Thoracic aorta (tissue), 2 donors: ENCODE measurements around the gene TLE1. TPM values are rescaled to one million over a fixed set of nuclear protein-coding genes. Genes with fewer than 3 reads are reported as not detected.

Source experiments
- ATAC-seq: fragments of 150-250 bp; one replicate; pipeline ENCODE4 v1.8.0; 2017; ENCODE audit warnings: low read depth; ENCODE audit not compliant: insufficient number of reproducible peaks, low FRiP score
- DNase-seq: peaks from one replicate; pipeline ENCODE4 v3.0.0-alpha.2; 2020; ENCODE audit warnings: low spot score
- H3K27ac ChIP-seq, 2 donors: fragments of 200-600 bp; sonication (generic); 1 replicate in 1 of 2; 2 replicates in 1 of 2; pipeline ENCODE4 v1.5.1; 2016; ENCODE audit warnings: mild to moderate bottlenecking in 2 of 2, moderate library complexity in 2 of 2
- H3K27me3 ChIP-seq: fragments of 200-600 bp; sonication (generic); replicated peaks from 2 replicates; pipeline ENCODE4 v1.6.0; 2016; ENCODE audit warnings: mild to moderate bottlenecking; ENCODE audit not compliant: insufficient read depth
- H3K36me3 ChIP-seq: fragments of 200-600 bp; sonication (generic); one replicate; pipeline ENCODE4 v1.5.1; 2016
- H3K4me1 ChIP-seq, 2 donors: fragments of 200-600 bp; sonication (generic); 1 replicate in 1 of 2; 2 replicates in 1 of 2; pipeline versions ENCODE4 v1.5.1 to v1.6.0; 2016; ENCODE audit warnings: low read depth in 2 of 2, mild to moderate bottlenecking in 1 of 2; ENCODE audit not compliant: control insufficient read depth in 1 of 2
- H3K4me3 ChIP-seq: fragments of 200-600 bp; sonication (generic); 2 replicates; pipeline ENCODE4 v1.5.1; 2016; ENCODE audit warnings: mild to moderate bottlenecking
- H3K9me3 ChIP-seq: fragments of 200-600 bp; sonication (generic); 2 replicates; pipeline ENCODE4 v1.5.1; 2016
- total RNA-seq, 2 donors: library from RNA; depleted of rRNA; stranded (reverse); fragments of >200 nt; gene quantifications; one replicate each; pipeline versions ENCODE4 v1.1.0 to v1.2.3, GENCODE V29; 2016
- TF ChIP-seq, protein P1 (sequence below): fragments of 200-600 bp; sonication (generic); IDR thresholded peaks from one replicate; pipeline ENCODE4 v1.5.1; 2019; ENCODE audit warnings: antibody characterized with exemption

Gene TLE1
- total RNA-seq, 2 donors from 2014 or later: 69.7 to 74.1 TPM

DNA sequence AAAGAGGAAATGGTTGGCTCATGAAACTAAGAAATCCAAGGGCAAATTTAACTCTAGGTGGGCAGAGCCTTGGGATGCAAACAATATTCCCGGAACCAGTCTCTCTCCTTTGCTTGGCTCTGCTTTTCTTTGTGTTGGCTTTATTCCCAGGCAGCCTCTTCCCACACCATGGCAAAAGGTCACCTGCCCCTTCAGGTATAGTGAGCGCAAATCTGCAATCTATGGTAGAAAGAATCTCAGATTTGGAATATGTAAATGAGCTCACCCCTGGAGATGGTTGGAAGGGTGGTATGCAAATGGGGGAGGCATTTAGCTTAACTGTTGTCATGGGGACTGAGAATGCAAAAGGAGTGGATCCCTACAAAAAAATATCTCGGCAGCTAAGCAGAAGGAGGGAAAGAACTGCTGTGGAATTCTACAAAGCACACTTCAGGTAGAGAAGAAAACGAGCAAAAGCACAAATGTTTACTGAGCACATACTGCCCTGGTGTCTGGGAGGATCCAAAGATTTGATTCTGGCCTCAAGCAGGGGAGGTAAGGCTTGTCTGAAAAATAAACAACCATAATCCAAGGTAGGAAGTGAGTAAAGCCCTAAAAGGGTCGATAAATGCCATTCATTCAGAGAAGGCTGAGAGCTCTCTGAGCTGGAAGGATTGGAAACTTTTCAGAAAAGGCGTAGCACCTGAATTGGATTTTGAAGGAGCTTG, 139.7 kb downstream of the TLE1 start:
- Histone ChIP-seq H3K4me3 (no peak overlapping the region), H3K9me3 (no peaks in the 10 kb centered on the region), H3K4me1 (peaks cover 7 to 14% of the 10 kb centered on the region in 2 donors), H3K27me3 (no peaks in the 10 kb centered on the region), H3K36me3 (no peaks in the 10 kb centered on the region), H3K27ac (no peak overlapping the region)
- TF ChIP-seq, protein P1, sequence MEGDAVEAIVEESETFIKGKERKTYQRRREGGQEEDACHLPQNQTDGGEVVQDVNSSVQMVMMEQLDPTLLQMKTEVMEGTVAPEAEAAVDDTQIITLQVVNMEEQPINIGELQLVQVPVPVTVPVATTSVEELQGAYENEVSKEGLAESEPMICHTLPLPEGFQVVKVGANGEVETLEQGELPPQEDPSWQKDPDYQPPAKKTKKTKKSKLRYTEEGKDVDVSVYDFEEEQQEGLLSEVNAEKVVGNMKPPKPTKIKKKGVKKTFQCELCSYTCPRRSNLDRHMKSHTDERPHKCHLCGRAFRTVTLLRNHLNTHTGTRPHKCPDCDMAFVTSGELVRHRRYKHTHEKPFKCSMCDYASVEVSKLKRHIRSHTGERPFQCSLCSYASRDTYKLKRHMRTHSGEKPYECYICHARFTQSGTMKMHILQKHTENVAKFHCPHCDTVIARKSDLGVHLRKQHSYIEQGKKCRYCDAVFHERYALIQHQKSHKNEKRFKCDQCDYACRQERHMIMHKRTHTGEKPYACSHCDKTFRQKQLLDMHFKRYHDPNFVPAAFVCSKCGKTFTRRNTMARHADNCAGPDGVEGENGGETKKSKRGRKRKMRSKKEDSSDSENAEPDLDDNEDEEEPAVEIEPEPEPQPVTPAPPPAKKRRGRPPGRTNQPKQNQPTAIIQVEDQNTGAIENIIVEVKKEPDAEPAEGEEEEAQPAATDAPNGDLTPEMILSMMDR: no peak
- DNase-seq (no peak), ATAC-seq (no peak)

DNA sequence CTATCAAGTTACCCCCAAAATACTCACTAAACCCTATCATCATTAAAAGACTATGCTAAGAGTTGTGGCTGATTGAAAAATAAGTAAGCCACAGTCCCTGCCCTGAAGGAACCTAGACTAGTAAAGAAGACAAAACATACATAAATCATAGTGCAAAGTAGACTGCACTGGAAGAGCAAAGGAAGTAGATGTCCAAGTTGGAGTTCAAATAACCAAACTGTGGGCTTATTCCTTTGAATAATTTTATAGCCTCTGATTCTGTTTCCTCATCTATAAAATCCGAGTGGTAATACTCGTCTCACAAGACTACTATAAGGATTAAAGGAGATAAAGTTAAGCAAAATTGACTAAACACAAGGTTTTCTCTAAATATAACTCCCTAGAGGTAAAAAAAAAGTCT, 140.4 kb downstream of the TLE1 start:
- Histone ChIP-seq H3K4me1 (peaks cover 7 to 15% of the 10 kb centered on the region in 2 donors), H3K36me3 (no peaks in the 10 kb centered on the region), H3K27ac (no peak overlapping the region), H3K9me3 (no peaks in the 10 kb centered on the region), H3K27me3 (no peaks in the 10 kb centered on the region), H3K4me3 (no peak overlapping the region)
- DNase-seq (no peak), ATAC-seq (no peak)
- TF ChIP-seq, protein P1: no peak

DNA sequence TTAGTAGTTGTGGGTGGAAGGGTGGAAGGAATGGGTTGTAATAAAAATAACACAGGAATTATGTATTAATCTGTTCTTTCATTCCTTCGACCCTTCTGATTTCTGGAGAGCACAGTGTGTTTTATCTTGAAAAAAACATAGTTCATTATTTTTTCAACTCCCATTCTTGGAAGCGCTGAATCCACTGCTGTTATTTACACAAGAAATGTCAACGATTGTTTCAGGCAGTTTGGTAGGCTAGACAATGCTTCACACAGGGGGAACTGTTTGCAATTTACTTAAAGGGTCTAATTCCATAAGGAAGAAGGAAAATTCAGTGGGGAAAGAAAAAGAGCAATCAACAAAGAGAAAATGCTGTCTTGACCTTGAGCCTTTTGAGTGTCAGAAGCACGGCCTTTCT, 142.9 kb downstream of the TLE1 start:
- ATAC-seq: no peak

DNA sequence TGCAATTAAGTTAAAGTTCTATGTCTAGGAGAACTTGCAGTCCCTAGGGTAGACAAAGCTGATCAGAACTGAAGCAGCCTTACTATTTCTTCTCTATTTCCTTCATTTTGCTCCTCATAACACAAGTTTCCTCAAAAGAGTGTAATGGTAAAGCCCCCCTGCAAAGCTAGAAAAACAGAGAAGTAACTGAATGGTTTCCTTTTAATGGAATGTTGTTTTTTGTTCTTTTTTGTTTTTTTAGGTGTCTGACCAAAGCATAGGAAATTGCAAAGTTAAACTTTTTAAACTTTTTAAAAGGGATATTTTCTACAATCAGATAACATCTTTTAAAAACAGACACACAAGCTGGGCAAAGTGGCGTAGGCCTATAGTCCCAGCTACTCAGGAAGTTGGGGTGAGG, 145.7 kb downstream of the TLE1 start:
- H3K36me3 ChIP-seq: no peaks in the 10 kb centered on the region

More for the DNA sequence above, 142.9 kb downstream of the TLE1 start:
- Histone ChIP-seq H3K4me1 (peaks cover 7 to 32% of the 10 kb centered on the region in 2 donors), H3K4me3 (no peak overlapping the region), H3K9me3 (no peaks in the 10 kb centered on the region), H3K27me3 (no peaks in the 10 kb centered on the region), H3K27ac (no peak overlapping the region), H3K36me3 (no peaks in the 10 kb centered on the region)
- TF ChIP-seq, protein P1: no peak
- no peak for DNase-seq

DNA sequence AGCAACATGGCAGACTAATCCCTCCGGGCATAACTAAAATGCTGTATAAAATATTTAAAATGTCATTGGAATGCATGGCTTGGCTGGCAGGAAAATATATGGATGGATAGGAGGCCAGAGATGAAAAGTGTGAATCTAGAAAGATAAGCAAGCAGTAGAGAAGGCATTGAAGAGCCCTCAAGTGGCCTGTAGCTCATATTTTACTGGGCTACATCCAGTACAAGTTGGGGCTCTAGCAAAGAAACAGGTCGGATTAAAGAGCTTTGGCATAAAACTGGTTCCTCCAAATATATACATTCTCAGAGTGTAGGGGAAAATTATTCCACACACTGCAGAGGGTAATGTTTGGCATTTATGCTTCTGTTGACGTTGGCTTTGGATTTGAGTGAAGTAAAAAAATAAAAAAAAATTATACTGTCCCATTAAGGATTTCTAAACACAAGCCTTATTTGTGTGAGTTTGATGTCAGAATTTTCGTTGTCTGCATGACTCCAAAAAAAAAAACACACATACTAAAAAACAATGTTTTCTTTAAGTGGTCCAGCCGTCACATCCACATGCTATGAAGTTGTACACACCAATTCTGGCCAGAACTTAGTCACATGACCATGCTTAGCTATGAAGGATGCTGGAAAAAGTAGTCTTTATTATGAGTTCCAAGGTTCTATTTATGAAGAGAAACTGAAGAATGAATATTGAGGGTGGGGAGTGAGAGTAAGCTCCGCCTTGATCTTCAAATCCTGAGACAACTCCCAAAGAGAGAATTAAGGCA, 147.0 kb downstream of the TLE1 start:
- DNase-seq (no peak), ATAC-seq (no peak)
- H3K9me3 ChIP-seq: no peaks in the 10 kb centered on the region
- H3K4me1 ChIP-seq: peaks cover 7 to 32% of the 10 kb centered on the region in 2 donors
- no peaks in the 10 kb centered on the region for H3K27me3 ChIP-seq
- no peak overlapping the region for H3K27ac ChIP-seq
- H3K36me3 ChIP-seq: no peaks in the 10 kb centered on the region
- TF ChIP-seq, protein P1: no peak
- H3K4me3 ChIP-seq: no peak overlapping the region

More for the DNA sequence above, 145.7 kb downstream of the TLE1 start:
- Histone ChIP-seq H3K4me1 (peaks cover 7 to 32% of the 10 kb centered on the region in 2 donors), H3K4me3 (no peak overlapping the region), H3K9me3 (no peaks in the 10 kb centered on the region), H3K27me3 (no peaks in the 10 kb centered on the region), H3K27ac (no peak overlapping the region)
- TF ChIP-seq, protein P1: no peak
- DNase-seq: no peak
- no peak for ATAC-seq
